Astrocyte of the cerebellum (primary cell): ENCODE measurements around the gene ASS1.
"Not testable (repeated sequence)": the region's sequence is repeated elsewhere in the genome, so short reads cannot be mapped to it uniquely, and the experiment has no call there.

ENCODE experiments used
- DNase-seq: peaks from one replicate; pipeline ENCODE4 v3.0.0-alpha.2; 2011; ENCODE audit warnings: low read depth
- H3K4me3 ChIP-seq: 2 replicates; pipeline ENCODE4 v1.5.1; 2011; ENCODE audit warnings: mild to moderate bottlenecking, low read depth, low read length, moderate library complexity
- CTCF ChIP-seq: IDR thresholded peaks from 2 replicates; pipeline ENCODE4 v1.5.1; 2012; ENCODE audit warnings: low read length, low read depth, moderate library complexity, mild to moderate bottlenecking; ENCODE audit errors: missing control alignments
- in situ Hi-C: cut with HindIII; loops from 2 replicates; pipeline ENCODE4 v1.10.0; 2017; ENCODE audit warnings: low sequenced_read_pairs

ASS1 gene

GRCh38 chr9:130432796-130433167, 12.0 kb upstream of the ASS1 start:
- in situ Hi-C loops: no loop called here
- no peak for TF ChIP-seq CTCF
- peak overlapping the region; percentile 32 for H3K4me3 ChIP-seq

DNA sequence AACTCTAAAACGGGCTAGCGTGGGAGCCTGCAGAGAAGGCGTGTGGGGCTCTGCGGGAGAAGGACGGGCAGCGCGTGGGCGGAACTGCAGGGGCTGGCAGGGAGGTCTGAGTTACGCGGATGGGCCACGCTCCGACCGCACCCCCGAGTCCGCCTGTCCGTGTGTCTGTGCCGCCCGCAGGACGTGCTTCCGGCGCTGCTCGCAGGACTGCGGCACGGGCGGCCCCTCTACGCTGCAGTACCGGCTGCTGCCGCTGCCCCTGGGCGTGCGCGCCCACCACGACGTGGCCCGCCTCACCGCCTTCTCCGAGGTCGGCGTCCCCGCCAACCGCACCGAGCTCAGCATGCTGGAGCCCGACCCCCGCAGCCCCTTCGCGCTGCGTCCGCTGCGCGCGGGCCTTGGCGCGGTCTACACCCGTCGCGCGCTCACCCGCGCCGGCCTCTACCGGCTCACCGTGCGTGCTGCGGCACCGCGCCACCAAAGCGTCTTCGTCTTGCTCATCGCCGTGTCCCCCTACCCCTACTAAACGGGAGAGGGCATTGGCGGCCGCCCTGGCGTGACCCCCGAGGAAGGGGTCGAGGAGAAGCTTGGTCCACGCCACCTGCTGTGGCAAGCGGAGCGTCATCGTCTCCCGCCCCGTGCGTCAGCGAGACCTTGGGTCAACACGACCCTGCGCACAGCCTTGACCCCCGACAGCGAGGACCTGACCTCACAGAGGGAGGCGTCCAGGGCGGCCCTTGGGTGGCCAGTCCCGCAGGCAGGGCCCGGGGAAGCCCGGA, 11.4 kb upstream of the ASS1 start:
- in situ Hi-C loops: no loop called here
- peak; percentile 55 for TF ChIP-seq CTCF
- DNase-seq: no peak
- peak overlapping the region; percentile 32 for H3K4me3 ChIP-seq

More at GRCh38 chr9:130432796-130433167, 12.0 kb upstream of the ASS1 start:
- DNase-seq: no peak

GRCh38 chr9:130433947-130434262, 10.9 kb upstream of the ASS1 start:
- DNase-seq: no peak
- H3K4me3 ChIP-seq: no peak overlapping the region
- in situ Hi-C loops: no loop called here
- no peak for TF ChIP-seq CTCF

DNA sequence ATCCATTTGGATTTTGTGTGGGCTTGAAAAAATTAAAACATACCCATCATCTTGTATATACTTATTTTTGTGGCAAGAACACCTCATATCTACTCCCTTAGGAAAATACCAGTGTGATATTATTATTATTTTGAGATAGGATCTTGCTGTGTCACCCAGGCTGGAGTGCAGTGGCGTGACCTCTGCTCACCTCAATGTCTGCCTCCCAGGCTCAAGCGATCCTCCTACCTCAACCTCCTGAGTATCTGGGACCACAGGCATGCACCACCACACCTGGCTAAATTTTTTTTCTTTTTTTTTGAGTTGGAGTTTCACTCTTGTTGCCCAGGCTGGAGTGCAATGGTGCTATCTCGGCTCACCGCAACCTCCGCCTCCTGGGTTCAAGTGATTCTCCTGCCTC, 10.1 kb upstream of the ASS1 start:
- DNase-seq, H3K4me3 ChIP-seq, in situ Hi-C loops: not testable (repeated sequence)

DNA sequence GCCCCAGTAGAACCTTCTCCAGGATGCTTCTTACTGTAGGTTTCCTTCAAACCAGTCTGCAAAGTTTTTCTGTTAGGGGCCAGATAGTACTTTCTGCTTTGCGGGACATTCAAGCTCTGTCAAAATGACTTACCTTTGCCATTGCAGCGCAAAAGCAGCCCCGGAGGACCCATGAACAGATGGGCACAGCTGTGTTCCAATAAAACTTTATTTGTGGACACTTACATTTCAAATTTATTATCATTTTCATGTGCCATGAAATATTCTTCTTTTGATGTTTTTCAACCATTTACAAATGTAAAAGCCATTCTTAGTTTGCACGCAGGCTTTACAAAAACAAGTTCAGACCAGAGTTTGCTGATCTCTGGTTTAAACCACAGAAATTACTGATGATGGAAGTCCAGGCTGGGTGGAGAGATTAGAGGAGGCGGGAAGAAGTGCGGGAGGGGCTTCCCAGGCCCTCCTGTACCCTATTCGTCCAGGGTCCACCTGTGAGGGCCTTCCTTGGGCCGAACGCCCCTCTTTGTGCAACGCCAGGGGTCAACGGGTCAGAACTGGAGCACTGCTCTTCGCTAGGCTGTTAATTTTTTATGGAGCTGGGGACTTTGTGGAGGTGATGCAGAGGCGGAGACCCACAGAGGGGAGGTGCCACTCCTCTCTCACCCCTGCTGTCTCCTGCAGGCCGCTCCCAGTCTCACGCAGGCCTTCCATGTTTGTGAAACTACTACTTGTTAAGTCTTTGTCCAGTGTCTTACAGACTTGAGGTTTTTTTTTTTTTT, 7.6 kb upstream of the ASS1 start:
- no peak for DNase-seq
- no peak for TF ChIP-seq CTCF
- in situ Hi-C loops: no loop called here
- no peak overlapping the region for H3K4me3 ChIP-seq

DNA sequence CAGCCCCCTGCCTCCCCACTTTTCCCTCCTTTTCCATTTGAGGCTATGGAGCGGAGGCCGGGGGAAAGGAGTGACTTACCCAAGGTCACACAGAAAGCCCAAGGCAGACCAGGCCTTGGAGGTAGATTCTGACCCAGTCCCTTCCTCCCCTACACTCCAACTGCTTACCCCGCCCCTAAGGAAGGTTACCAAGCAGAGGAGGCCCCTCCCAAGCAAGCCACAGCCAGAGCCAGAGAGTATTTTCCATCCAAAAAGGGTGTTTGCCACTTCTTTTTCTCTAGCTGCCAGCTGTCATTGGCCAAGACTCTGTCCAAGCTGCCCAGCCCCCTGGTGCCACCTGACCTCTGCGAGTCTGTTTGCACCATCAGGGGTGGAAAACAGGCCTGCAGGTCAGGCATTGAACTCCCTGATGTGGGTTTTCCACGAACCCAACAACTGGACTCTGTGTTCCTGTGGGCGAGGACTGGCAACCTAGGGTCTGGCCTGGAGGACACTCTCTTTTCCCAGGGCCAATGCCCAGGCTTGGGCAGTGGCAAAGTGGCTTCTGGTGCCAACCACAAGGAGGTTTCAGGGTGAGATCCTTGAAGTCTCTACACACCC, 6.3 kb upstream of the ASS1 start:
- TF ChIP-seq CTCF: no peak
- in situ Hi-C loops: no loop called here
- DNase-seq: no peak
- no peak overlapping the region for H3K4me3 ChIP-seq

GRCh38 chr9:130441031-130441430, 3.7 kb upstream of the ASS1 start:
- in situ Hi-C loops: no loop called here
- H3K4me3 ChIP-seq: no peak overlapping the region
- no peak for TF ChIP-seq CTCF
- DNase-seq: no peak
